ENCODE results near the gene ENOX1. TPM values are rescaled to one million over a fixed set of nuclear protein-coding genes. Genes with fewer than 3 reads are reported as not detected.

Gene ENOX1
- total and polyA plus RNA-seq, 7 donors, result 0.34 to 7.1 (median 1.1) TPM

DNA sequence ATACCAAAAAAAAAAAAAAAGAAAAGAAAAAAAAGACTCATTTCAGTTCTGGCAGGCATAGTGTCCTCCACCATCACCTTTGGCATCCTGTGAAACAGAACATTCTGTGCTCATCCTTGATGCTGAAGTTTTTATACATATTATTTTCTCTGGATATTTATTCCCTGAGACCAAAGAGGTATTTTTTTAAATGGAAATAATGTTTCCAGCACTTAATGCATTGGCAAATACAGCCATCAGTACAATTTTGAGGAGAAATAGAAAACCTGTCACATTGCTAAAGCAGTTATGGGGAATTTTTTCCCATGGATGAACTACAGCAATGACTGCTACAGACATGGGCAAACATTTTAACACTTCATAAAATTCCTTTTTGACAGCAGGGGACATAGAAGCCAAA lies 451.0 kb downstream of the ENOX1 start:
- Histone ChIP-seq H3K36me3 (ENCODE audit: insufficient read depth in 1 of 2, low read depth in 1 of 2) (no peaks in the 10 kb centered on the region), H3K27ac (no peak overlapping the region), H3K4me3 (no peak overlapping the region), H3K27me3 (ENCODE audit: insufficient read depth in 3 of 3, low read length in 2 of 3) (no peaks in the 10 kb centered on the region), H3K4me1 (peaks cover 11% of the 10 kb centered on the region), H3K9me3 (no peaks in the 10 kb centered on the region)
- ATAC-seq, result no peak
- no peak for DNase-seq
- TF ChIP-seq, protein P1, sequence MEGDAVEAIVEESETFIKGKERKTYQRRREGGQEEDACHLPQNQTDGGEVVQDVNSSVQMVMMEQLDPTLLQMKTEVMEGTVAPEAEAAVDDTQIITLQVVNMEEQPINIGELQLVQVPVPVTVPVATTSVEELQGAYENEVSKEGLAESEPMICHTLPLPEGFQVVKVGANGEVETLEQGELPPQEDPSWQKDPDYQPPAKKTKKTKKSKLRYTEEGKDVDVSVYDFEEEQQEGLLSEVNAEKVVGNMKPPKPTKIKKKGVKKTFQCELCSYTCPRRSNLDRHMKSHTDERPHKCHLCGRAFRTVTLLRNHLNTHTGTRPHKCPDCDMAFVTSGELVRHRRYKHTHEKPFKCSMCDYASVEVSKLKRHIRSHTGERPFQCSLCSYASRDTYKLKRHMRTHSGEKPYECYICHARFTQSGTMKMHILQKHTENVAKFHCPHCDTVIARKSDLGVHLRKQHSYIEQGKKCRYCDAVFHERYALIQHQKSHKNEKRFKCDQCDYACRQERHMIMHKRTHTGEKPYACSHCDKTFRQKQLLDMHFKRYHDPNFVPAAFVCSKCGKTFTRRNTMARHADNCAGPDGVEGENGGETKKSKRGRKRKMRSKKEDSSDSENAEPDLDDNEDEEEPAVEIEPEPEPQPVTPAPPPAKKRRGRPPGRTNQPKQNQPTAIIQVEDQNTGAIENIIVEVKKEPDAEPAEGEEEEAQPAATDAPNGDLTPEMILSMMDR (IDR thresholded peaks at IDR 0.05), result no peak
- intact Hi-C loops (cut with DNase I), result no loop called here

DNA sequence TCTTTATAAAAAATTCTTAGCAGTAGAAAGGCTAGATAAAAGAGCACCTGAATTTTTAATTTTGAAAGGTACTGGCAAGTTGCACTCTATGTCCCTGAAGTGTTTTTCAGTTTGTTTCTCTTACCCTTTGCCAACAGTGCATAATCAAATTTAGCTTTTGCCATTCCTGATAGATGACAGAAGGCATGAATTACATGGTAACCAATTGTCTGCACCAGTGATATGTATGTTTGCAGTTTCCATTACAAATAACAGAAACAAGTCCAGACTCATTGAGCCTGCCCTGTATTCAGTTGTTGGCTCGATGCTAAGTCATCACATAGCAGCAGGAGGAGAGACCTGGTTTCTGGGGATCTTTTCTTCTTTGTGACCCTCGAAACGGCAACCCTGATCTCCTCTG lies 453.6 kb downstream of the ENOX1 start:
- H3K27me3 ChIP-seq (ENCODE audit: insufficient read depth in 3 of 3, low read length in 2 of 3), result no peaks in the 10 kb centered on the region
- ATAC-seq, result no peak
- H3K27ac ChIP-seq, result no peak overlapping the region
- no peak overlapping the region for H3K4me3 ChIP-seq
- TF ChIP-seq, protein P1 (IDR thresholded peaks at IDR 0.05), result no peak
- 90 to 92% (median 91%) methylated on average over 3 of the region's 3 CpGs for WGBS, 3 donors
- H3K36me3 ChIP-seq (ENCODE audit: insufficient read depth in 1 of 2, low read depth in 1 of 2), result no peaks in the 10 kb centered on the region
- no peaks in the 10 kb centered on the region for H3K9me3 ChIP-seq
- intact Hi-C loops (cut with DNase I), result no loop called here
- DNase-seq, result no peak
- no peaks in the 10 kb centered on the region for H3K4me1 ChIP-seq

DNA sequence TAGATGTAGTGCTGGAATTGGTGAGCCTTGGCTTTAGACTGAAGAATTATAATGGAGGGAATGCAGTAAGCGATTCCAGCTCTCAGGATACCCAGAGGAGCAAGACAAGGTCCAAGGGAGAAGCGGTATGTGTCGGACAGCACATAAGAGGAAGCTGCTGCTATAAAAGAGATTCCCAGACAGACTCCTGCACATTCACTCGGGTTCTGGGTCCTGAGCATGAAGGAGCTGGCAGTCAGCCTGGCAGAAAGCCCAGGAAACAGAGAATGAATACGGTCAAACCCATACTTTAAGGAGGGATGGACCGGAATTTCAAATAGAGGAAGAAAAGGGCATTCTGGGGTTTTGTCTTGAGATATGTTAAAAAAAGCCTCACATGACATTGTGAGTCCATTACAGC lies 455.1 kb downstream of the ENOX1 start:
- intact Hi-C loops (cut with DNase I), result no loop called here
- no peak overlapping the region for H3K27ac ChIP-seq
- DNase-seq, result no peak
- no peak for ATAC-seq
- H3K9me3 ChIP-seq, result no peaks in the 10 kb centered on the region
- H3K4me3 ChIP-seq, result no peak overlapping the region
- no peaks in the 10 kb centered on the region for H3K36me3 ChIP-seq (ENCODE audit: insufficient read depth in 1 of 2, low read depth in 1 of 2)
- TF ChIP-seq, protein P1 (IDR thresholded peaks at IDR 0.05), result no peak
- no peaks in the 10 kb centered on the region for H3K27me3 ChIP-seq (ENCODE audit: insufficient read depth in 3 of 3, low read length in 2 of 3)
- no peaks in the 10 kb centered on the region for H3K4me1 ChIP-seq
- WGBS, 3 donors, result 54 to 69% (median 57%) methylated on average over 6 of the region's 6 CpGs

DNA sequence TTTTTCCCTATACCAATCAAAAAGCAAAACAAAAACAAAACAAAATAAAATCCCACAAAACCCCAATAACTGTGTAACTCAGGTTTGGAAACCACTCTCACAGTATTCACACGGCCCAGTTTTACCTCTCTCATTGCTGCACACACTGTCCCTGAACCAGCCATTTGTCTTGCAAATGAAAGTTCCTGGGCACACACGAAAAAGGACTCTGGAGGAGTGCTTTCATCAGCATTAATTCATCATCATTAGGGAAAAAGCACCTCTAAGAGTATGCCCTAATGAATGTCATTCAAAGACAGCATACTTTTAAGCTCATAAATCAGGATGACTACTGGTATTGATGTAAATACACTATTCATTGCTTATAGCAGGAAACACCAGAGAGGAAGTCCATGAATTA lies 457.1 kb downstream of the ENOX1 start:
- intact Hi-C loops (cut with DNase I), result no loop called here
- peaks cover 7% of the 10 kb centered on the region for H3K4me1 ChIP-seq
- H3K9me3 ChIP-seq, result no peaks in the 10 kb centered on the region
- TF ChIP-seq, protein P1 (IDR thresholded peaks at IDR 0.05), result no peak
- no peak overlapping the region for H3K4me3 ChIP-seq
- DNase-seq, result no peak
- H3K36me3 ChIP-seq (ENCODE audit: insufficient read depth in 1 of 2, low read depth in 1 of 2), result no peaks in the 10 kb centered on the region
- no peak for ATAC-seq
- no peaks in the 10 kb centered on the region for H3K27me3 ChIP-seq (ENCODE audit: insufficient read depth in 3 of 3, low read length in 2 of 3)
- no peak overlapping the region for H3K27ac ChIP-seq
- 80 to 91% (median 90%) methylated on average over 2 of the region's 2 CpGs for WGBS, 3 donors

DNA sequence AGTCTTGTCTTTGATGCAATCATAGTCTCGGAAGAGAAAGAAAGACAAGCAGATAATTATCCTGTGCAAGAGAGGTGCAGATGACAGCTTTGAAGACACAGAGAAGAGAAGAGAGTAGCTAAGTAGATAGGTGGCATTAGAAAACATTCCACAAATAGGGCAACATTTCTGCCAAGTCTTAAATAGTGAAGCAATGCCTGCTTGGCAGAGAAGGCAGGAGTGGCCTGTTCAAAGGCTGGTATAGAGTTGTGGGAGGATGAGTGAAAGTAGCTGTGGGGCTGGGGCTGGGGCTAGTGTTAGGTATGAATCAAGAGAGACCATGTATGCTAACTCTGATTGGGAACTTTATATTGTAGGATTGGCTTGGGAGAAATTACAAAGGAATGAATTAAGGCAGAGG lies 457.9 kb downstream of the ENOX1 start:
- DNase-seq (no peak), ATAC-seq (peak in 3 of 4 donors; percentile 40 to 62 (median 54))
- TF ChIP-seq, protein P1 (IDR thresholded peaks at IDR 0.05), result no peak
- H3K9me3 ChIP-seq, result no peaks in the 10 kb centered on the region
- peaks cover 7% of the 10 kb centered on the region for H3K4me1 ChIP-seq
- WGBS, 3 donors, result 72 to 97% (median 88%) methylated on average over 1 of the region's 1 CpG
- no peaks in the 10 kb centered on the region for H3K27me3 ChIP-seq (ENCODE audit: insufficient read depth in 3 of 3, low read length in 2 of 3)
- no peak overlapping the region for H3K4me3 ChIP-seq
- H3K36me3 ChIP-seq (ENCODE audit: insufficient read depth in 1 of 2, low read depth in 1 of 2), result no peaks in the 10 kb centered on the region
- intact Hi-C loops (cut with DNase I), result no loop called here
- H3K27ac ChIP-seq, result no peak overlapping the region
